ENCODE data around the gene AGXT.

The AGXT gene

DNA sequence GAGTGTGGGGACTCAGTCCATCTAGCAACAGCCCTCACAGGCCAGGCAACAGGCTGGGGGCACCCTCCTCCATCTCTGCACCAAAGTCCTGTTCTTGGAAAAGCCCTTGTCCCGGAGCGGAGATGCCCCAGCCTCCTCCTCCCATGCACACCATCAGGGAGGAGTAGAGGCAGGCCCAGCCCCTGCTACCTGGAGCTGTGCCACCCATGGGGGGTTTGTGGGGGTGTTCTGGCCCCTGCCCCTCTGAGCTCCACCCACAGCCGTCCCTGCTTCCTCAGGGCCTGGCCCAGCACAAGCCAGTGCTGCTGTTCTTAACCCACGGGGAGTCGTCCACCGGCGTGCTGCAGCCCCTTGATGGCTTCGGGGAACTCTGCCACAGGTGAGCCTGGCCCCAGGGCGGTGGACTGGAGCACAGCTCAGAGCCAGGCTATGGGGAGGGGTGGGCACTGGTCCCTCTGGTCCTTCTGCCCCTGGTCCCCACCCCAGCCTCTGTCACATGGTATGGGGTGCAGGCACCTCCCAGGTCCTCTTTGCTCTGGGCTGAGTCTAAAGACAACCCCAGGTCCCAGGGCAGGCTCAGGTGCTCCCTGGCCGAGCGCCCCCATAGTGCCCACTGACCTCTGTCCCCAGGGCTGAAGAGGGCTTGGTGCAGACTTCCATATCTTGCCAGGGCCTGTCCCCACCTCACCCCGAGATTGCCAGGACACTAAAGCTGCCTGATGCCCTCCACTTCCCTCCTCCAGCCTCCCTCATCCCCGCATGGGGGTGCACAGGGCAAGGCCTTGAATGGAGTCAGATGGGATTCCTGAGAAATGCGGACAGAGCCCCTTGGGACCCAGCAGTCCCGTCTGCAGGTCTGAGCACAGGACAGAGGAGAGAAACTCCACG is 2.7 kb downstream of the AGXT start:
- DNase-seq = no peak
- ChIA-PET CTCF (interaction anchor here (0.6 kb wide), 1 partner anchor 35 kb away, joined by 3 read pairs; no protein-coding TSS in a partner anchor), POLR2A (no interaction called here)
- Histone ChIP-seq H3K4me1 (ENCODE audit: control extremely low read depth in 1 of 4, control insufficient read depth in 4 of 4, insufficient read depth in 4 of 4, low read length in 3 of 4) (no peaks in the 10 kb centered on the region), H3K36me3 (ENCODE audit: control insufficient read depth in 4 of 4, insufficient read depth in 4 of 4, low read length in 3 of 4) (no peaks in the 10 kb centered on the region), H3K9me3 (ENCODE audit: control extremely low read depth in 1 of 5, control insufficient read depth in 4 of 5, insufficient read depth in 2 of 5, low read depth in 1 of 5, low read length in 4 of 5) (no peaks in the 10 kb centered on the region), H3K27ac (ENCODE audit: insufficient read depth in 1 of 2, low read depth in 1 of 2, low read length in 2 of 2, poor library complexity in 1 of 2, severe bottlenecking in 2 of 2) (no peak overlapping the region), H3K27me3 (replicated peaks in 2 of 5; ENCODE audit: control insufficient read depth in 4 of 5, insufficient read depth in 5 of 5, low read length in 4 of 5) (no peaks in the 10 kb centered on the region), H3K4me3 (ENCODE audit: control insufficient read depth in 1 of 7, extremely low read depth in 1 of 7, insufficient read depth in 4 of 7, low read depth in 2 of 7, low read length in 6 of 7) (no peak overlapping the region)
- WGBS (ENCODE audit: insufficient coverage) = 98% methylated on average over 13 of the region's 16 CpGs

DNA sequence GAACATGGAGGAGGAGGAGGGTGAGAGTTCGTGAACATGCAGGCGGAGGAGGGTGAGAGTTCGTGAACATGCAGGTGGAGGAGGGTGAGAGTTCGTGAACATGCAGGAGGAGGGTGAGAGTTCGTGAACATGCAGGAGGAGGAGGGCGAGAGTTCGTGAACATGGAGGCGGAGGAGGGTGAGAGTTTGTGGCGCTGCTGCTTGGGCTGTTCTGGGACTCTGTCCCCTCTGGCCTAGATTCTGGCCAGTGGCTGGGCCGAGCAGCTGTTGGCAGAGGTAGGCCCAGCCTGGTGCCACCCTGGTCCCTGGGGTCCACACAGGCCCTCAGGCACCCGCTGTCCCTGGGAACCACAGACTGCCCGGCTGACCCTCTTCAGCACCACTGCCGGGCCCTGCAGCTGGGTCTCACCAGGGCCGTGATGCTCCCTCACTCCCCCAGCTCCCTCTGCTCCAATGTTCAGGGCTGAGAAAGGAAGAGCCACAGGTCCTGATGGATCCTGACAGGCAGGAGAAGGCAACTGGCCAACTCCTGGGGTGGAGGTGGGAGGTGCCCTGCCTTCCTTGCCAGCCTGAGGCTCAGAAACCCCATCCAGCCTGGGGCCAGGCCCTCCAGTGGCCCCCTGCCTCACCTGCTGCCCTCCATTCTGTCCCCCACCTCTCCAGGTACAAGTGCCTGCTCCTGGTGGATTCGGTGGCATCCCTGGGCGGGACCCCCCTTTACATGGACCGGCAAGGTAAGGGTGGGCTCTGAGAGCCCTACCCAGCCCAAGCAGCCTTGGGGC is 3.9 kb downstream of the AGXT start:
- H3K9me3 ChIP-seq (ENCODE audit: control extremely low read depth in 1 of 5, control insufficient read depth in 4 of 5, insufficient read depth in 2 of 5, low read depth in 1 of 5, low read length in 4 of 5) = no peaks in the 10 kb centered on the region
- POLR2A ChIA-PET = no interaction called here
- no peaks in the 10 kb centered on the region for H3K36me3 ChIP-seq (ENCODE audit: control insufficient read depth in 4 of 4, insufficient read depth in 4 of 4, low read length in 3 of 4)
- WGBS (ENCODE audit: insufficient coverage) = 92% methylated on average over 13 of the region's 17 CpGs
- H3K27ac ChIP-seq (ENCODE audit: insufficient read depth in 1 of 2, low read depth in 1 of 2, low read length in 2 of 2, poor library complexity in 1 of 2, severe bottlenecking in 2 of 2) = no peak overlapping the region
- no peak overlapping the region for H3K4me3 ChIP-seq (ENCODE audit: control insufficient read depth in 1 of 7, extremely low read depth in 1 of 7, insufficient read depth in 4 of 7, low read depth in 2 of 7, low read length in 6 of 7)
- CTCF ChIA-PET = interaction anchor here (1.2 kb wide), 1 partner anchor 21 kb away, joined by 3 read pairs; no protein-coding TSS in a partner anchor
- H3K4me1 ChIP-seq (ENCODE audit: control extremely low read depth in 1 of 4, control insufficient read depth in 4 of 4, insufficient read depth in 4 of 4, low read length in 3 of 4) = no peaks in the 10 kb centered on the region
- no peak for DNase-seq
- no peaks in the 10 kb centered on the region for H3K27me3 ChIP-seq (replicated peaks in 2 of 5; ENCODE audit: control insufficient read depth in 4 of 5, insufficient read depth in 5 of 5, low read length in 4 of 5)

DNA sequence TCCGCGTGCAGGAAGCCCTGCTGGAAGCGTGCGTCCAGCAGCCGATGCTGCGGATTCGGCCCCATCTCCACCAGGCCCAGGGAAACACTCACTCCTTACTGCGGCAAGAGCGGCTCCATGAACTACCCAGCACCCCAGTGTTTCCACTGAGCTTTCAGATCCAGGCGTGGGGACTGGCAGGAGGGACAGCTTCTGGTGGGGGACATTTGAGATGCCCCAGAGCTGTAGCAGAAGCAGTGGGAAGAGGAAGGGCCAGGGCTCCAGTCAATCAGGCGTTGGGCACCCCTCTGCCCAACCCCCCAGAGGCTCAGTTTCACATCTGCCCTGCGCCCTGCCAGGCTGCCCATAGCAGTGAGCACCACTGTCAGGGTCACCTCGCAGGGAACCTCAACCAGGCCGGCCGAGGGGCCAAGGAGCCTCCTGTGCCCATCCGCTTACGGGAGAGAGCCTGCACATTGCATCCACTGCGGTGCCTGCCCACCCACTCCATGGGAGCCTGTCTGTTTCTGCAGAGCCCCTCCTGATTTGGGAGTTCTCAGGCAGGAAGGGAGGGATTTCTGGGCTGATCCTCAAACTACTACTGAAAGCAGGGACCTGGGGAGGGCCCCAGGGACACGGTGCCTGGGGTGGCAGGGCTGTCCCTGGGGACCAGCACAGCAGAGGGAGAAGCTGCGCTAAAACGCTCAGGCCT is 4.6 kb downstream of the AGXT start:
- H3K27ac ChIP-seq (ENCODE audit: insufficient read depth in 1 of 2, low read depth in 1 of 2, low read length in 2 of 2, poor library complexity in 1 of 2, severe bottlenecking in 2 of 2) = no peak overlapping the region
- DNase-seq = no peak
- WGBS (ENCODE audit: insufficient coverage) = 92% methylated on average over 17 of the region's 21 CpGs
- no peaks in the 10 kb centered on the region for H3K36me3 ChIP-seq (ENCODE audit: control insufficient read depth in 4 of 4, insufficient read depth in 4 of 4, low read length in 3 of 4)
- no peak overlapping the region for H3K4me3 ChIP-seq (ENCODE audit: control insufficient read depth in 1 of 7, extremely low read depth in 1 of 7, insufficient read depth in 4 of 7, low read depth in 2 of 7, low read length in 6 of 7)
- no peaks in the 10 kb centered on the region for H3K9me3 ChIP-seq (ENCODE audit: control extremely low read depth in 1 of 5, control insufficient read depth in 4 of 5, insufficient read depth in 2 of 5, low read depth in 1 of 5, low read length in 4 of 5)
- POLR2A ChIA-PET = no interaction called here
- no peaks in the 10 kb centered on the region for H3K4me1 ChIP-seq (ENCODE audit: control extremely low read depth in 1 of 4, control insufficient read depth in 4 of 4, insufficient read depth in 4 of 4, low read length in 3 of 4)
- no peaks in the 10 kb centered on the region for H3K27me3 ChIP-seq (replicated peaks in 2 of 5; ENCODE audit: control insufficient read depth in 4 of 5, insufficient read depth in 5 of 5, low read length in 4 of 5)
- CTCF ChIA-PET = interaction anchor here (1.2 kb wide), 1 partner anchor 22 kb away, joined by 3 read pairs; no protein-coding TSS in a partner anchor

DNA sequence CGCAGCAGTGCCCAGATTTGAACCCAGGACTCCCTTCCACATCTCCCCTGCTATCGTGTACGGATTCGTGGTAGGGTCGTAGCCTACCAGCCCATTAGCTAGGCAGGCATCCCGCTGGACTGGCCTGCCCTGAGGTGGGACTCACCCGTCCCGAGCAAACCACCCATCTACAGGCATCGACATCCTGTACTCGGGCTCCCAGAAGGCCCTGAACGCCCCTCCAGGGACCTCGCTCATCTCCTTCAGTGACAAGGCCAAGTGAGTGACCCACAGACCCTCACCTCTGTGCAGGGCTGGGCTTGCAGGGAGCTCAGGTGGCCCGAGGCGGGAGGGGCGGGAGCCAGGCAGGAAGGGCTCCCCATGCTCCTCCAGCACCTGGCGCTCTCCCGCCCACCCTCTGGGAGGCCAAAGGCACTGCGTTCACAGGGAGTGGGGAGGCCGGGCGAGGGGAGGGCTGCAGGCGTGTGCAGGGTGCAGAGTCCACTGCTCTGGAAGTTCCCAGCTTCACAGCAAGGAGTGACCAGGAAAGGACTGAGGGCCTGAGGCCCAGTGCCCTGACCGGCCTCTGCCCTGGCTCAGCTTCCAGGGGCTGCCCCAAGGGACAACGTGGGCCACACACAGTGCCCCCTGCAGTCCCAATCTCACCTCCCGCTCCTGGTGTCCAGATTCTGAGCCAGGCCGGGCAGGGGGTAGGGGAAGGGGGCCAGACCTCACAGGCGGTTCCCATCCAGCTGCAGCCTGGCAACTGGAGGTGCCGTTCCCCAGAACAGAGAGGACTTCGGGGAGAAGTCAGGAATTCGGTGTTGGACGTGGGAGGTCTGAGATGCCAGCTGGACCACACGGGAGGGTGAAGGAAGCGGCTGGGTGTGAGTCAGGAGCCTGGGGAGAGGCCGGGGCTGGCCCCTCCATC is 5.4 kb downstream of the AGXT start:
- WGBS (ENCODE audit: insufficient coverage) = 96% methylated on average over 29 of the region's 33 CpGs
- POLR2A ChIA-PET = no interaction called here
- no peaks in the 10 kb centered on the region for H3K36me3 ChIP-seq (ENCODE audit: control insufficient read depth in 4 of 4, insufficient read depth in 4 of 4, low read length in 3 of 4)

DNA sequence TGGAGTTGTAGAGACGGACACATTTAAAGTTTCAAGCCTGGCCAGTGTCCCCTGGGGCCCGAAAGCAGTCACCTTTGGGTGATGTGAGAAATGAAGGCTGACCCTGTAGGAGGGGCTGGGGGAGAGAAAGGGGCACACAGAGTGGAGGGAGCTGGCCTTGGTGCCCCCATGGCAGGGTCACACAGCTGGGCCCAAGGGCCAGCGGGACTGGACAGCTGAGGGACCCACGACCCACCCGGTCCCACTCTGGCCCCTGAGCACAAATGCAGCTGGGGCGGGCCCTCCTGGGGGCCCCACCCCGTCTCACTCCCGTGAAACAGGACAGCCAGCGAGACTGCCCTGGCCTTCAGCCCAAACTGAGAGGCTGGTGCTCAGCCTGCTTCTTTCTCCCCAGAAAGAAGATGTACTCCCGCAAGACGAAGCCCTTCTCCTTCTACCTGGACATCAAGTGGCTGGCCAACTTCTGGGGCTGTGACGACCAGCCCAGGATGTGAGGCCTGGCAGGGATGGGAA is 6.1 kb downstream of the AGXT start:
- 89% methylated on average over 8 of the region's 12 CpGs for WGBS (ENCODE audit: insufficient coverage)
- CTCF ChIA-PET = no interaction called here

More for the DNA sequence above, 5.4 kb downstream of the AGXT start:
- CTCF ChIA-PET = interaction anchor here (1.2 kb wide), 1 partner anchor 23 kb away, joined by 3 read pairs; no protein-coding TSS in a partner anchor
- DNase-seq = no peak
- Histone ChIP-seq H3K27ac (ENCODE audit: insufficient read depth in 1 of 2, low read depth in 1 of 2, low read length in 2 of 2, poor library complexity in 1 of 2, severe bottlenecking in 2 of 2) (no peak overlapping the region), H3K4me3 (ENCODE audit: control insufficient read depth in 1 of 7, extremely low read depth in 1 of 7, insufficient read depth in 4 of 7, low read depth in 2 of 7, low read length in 6 of 7) (no peak overlapping the region), H3K4me1 (ENCODE audit: control extremely low read depth in 1 of 4, control insufficient read depth in 4 of 4, insufficient read depth in 4 of 4, low read length in 3 of 4) (no peaks in the 10 kb centered on the region), H3K9me3 (ENCODE audit: control extremely low read depth in 1 of 5, control insufficient read depth in 4 of 5, insufficient read depth in 2 of 5, low read depth in 1 of 5, low read length in 4 of 5) (no peaks in the 10 kb centered on the region), H3K27me3 (replicated peaks in 2 of 5; ENCODE audit: control insufficient read depth in 4 of 5, insufficient read depth in 5 of 5, low read length in 4 of 5) (no peaks in the 10 kb centered on the region)

DNA sequence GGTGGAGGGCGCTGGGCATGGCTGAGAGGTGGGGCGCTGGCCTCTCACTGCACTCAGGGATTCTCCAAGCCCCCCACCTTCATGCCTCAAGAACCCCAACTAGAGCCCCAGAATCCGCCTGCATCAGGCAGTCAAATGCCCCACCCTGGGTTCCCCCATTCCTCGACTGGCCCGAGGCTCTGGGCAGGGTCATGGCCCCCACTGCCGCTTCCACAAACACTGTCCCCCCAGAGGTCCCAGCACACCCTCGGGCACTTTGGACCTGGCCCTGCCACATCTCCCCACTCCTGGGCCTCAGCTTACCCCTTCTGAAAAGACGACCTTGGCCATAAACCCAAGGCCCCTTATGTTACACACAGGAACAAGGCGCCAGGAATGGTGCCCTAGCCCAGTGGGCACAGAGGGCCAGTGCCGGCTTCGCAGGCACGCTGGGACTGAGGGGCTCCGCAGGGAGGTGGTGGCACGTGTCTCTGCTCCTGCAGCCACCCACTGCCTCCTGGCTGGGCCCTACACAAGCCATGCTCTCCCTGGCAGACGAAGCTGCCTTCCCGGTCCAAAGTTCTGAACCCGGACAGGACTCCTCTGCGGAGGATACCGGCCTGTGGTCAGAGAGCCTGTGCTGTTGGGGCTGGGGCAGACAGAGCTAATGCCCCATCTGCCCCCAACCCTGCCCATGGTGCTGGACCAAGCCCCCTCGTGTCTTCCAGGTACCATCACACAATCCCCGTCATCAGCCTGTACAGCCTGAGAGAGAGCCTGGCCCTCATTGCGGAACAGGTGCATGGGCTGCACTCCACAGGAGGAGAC is 6.8 kb downstream of the AGXT start:
- no peak for DNase-seq
- POLR2A ChIA-PET = no interaction called here
- no peak overlapping the region for H3K4me3 ChIP-seq (ENCODE audit: control insufficient read depth in 1 of 7, extremely low read depth in 1 of 7, insufficient read depth in 4 of 7, low read depth in 2 of 7, low read length in 6 of 7)
- no peaks in the 10 kb centered on the region for H3K27me3 ChIP-seq (replicated peaks in 2 of 5; ENCODE audit: control insufficient read depth in 4 of 5, insufficient read depth in 5 of 5, low read length in 4 of 5)
- no peaks in the 10 kb centered on the region for H3K9me3 ChIP-seq (ENCODE audit: control extremely low read depth in 1 of 5, control insufficient read depth in 4 of 5, insufficient read depth in 2 of 5, low read depth in 1 of 5, low read length in 4 of 5)
- no peaks in the 10 kb centered on the region for H3K36me3 ChIP-seq (ENCODE audit: control insufficient read depth in 4 of 4, insufficient read depth in 4 of 4, low read length in 3 of 4)
- H3K4me1 ChIP-seq (ENCODE audit: control extremely low read depth in 1 of 4, control insufficient read depth in 4 of 4, insufficient read depth in 4 of 4, low read length in 3 of 4) = no peaks in the 10 kb centered on the region
- WGBS (ENCODE audit: insufficient coverage) = 96% methylated on average over 16 of the region's 22 CpGs
- CTCF ChIA-PET = no interaction called here
- H3K27ac ChIP-seq (ENCODE audit: insufficient read depth in 1 of 2, low read depth in 1 of 2, low read length in 2 of 2, poor library complexity in 1 of 2, severe bottlenecking in 2 of 2) = no peak overlapping the region

More for the DNA sequence above, 6.1 kb downstream of the AGXT start:
- no peaks in the 10 kb centered on the region for H3K27me3 ChIP-seq (replicated peaks in 2 of 5; ENCODE audit: control insufficient read depth in 4 of 5, insufficient read depth in 5 of 5, low read length in 4 of 5)
- no peaks in the 10 kb centered on the region for H3K4me1 ChIP-seq (ENCODE audit: control extremely low read depth in 1 of 4, control insufficient read depth in 4 of 4, insufficient read depth in 4 of 4, low read length in 3 of 4)
- no peaks in the 10 kb centered on the region for H3K36me3 ChIP-seq (ENCODE audit: control insufficient read depth in 4 of 4, insufficient read depth in 4 of 4, low read length in 3 of 4)
- no peaks in the 10 kb centered on the region for H3K9me3 ChIP-seq (ENCODE audit: control extremely low read depth in 1 of 5, control insufficient read depth in 4 of 5, insufficient read depth in 2 of 5, low read depth in 1 of 5, low read length in 4 of 5)
- POLR2A ChIA-PET = no interaction called here
- H3K4me3 ChIP-seq (ENCODE audit: control insufficient read depth in 1 of 7, extremely low read depth in 1 of 7, insufficient read depth in 4 of 7, low read depth in 2 of 7, low read length in 6 of 7) = no peak overlapping the region
- no peak overlapping the region for H3K27ac ChIP-seq (ENCODE audit: insufficient read depth in 1 of 2, low read depth in 1 of 2, low read length in 2 of 2, poor library complexity in 1 of 2, severe bottlenecking in 2 of 2)
- DNase-seq = no peak
